SU-DHL-6 (cell line): Measurements from ENCODE around the gene WDR7.

ENCODE experiments used
- H2AFZ ChIP-seq: fragments of 200-600 bp; sonication (generic); 2 replicates; pipeline ENCODE4 v1.6.1; 2014; ENCODE audit warnings: low read depth, mild to moderate bottlenecking, moderate library complexity, mixed read lengths, antibody characterized with exemption, low read length; ENCODE audit not compliant: severe bottlenecking
- H3F3A ChIP-seq: fragments of 200-600 bp; shearing (Covaris generic); 2 replicates; pipeline ENCODE4 v1.6.0; 2016; ENCODE audit warnings: antibody characterized with exemption, mild to moderate bottlenecking; ENCODE audit not compliant: insufficient read depth
- H3K27ac ChIP-seq: fragments of 200-600 bp; sonication (generic); 2 replicates; pipeline ENCODE4 v1.5.1; 2016; ENCODE audit warnings: low read depth, mild to moderate bottlenecking, low read length, moderate library complexity, mixed read lengths
- H3K27me3 ChIP-seq: fragments of 200-600 bp; sonication (generic), shearing (Covaris generic); 2 replicates; pipeline ENCODE4 v1.6.0; 2014; ENCODE audit warnings: mild to moderate bottlenecking, low read length
- H3K36me3 ChIP-seq: fragments of 200-600 bp; sonication (generic); 2 replicates; pipeline ENCODE4 v1.6.1; 2014; ENCODE audit warnings: mild to moderate bottlenecking, low read length, mixed read lengths
- H3K4me2 ChIP-seq: fragments of 300-600, 200-600 bp; shearing (Covaris generic), sonication (generic); 2 replicates; pipeline ENCODE4 v1.6.0; 2014; ENCODE audit warnings: low read length, low read depth, mild to moderate bottlenecking; ENCODE audit not compliant: poor library complexity, severe bottlenecking
- H3K4me3 ChIP-seq: fragments of 200-600 bp; sonication (generic); 2 replicates; pipeline ENCODE4 v1.5.1; 2014; ENCODE audit warnings: antibody characterized with exemption, low read length, mild to moderate bottlenecking, mixed read lengths; ENCODE audit not compliant: insufficient read depth, poor library complexity, severe bottlenecking
- H3K79me2 ChIP-seq: fragments of 200-600 bp; sonication (generic); 2 replicates; pipeline ENCODE4 v1.6.1; 2014; ENCODE audit warnings: mild to moderate bottlenecking, low read length, moderate library complexity; ENCODE audit not compliant: insufficient read depth
- H3K9ac ChIP-seq: fragments of 200-600 bp; sonication (generic); 2 replicates; pipeline ENCODE4 v1.7.0; 2014; ENCODE audit warnings: mild to moderate bottlenecking, low read length
- H3K9me2 ChIP-seq: fragments of 200-600 bp; sonication (generic); replicated peaks from 2 replicates; pipeline ENCODE4 v1.6.1; 2014; ENCODE audit warnings: low read length; ENCODE audit not compliant: insufficient read depth
- H3K9me3 ChIP-seq: fragments of 200-600 bp; sonication (generic); 2 replicates; pipeline ENCODE4 v1.6.1; 2014; ENCODE audit warnings: low read length, mixed read lengths; ENCODE audit not compliant: insufficient read depth
- H4K20me1 ChIP-seq: fragments of 200-600 bp; sonication (generic); 2 replicates; pipeline ENCODE4 v1.6.1; 2014; ENCODE audit warnings: low read depth, mild to moderate bottlenecking, antibody characterized with exemption, low read length, moderate library complexity, mixed read lengths
- EZH2phosphoT487 ChIP-seq: fragments of 200-600 bp; sonication (generic), shearing (Covaris generic); conservative IDR thresholded peaks from 2 replicates; pipeline ENCODE4 v1.6.1; 2018; ENCODE audit warnings: mild to moderate bottlenecking, antibody characterized with exemption, low read length, moderate library complexity, mixed read lengths
- TF ChIP-seq, protein P1 (sequence below): fragments of 200-600 bp; sonication (generic); IDR thresholded peaks from one replicate; pipeline ENCODE4 v1.5.1; 2017; ENCODE audit warnings: antibody characterized with exemption, mild to moderate bottlenecking, low read length, moderate library complexity; ENCODE audit not compliant: insufficient read depth, poor library complexity, severe bottlenecking

WDR7 gene

DNA sequence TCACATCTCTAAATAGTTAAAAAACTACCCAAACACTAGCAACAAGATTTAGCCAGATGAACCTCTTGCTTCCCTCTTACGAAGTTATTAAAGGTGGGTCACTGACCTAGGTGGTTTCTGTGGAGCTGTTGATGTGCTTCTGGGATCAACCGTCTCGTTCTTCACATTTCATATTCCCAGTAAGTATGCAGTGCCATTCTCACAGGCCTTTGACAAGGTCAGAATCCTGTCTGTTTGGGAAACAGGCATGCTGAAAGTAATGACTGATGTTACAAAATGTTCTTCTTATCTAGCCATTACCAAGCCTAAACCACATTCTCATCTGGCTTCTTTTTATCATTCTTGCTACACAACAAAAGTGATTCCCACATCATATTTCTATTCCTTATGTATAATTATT, 70.3 kb downstream of the WDR7 start:
- Histone ChIP-seq H3K79me2 (no peaks in the 10 kb centered on the region), H3K9me3 (no peaks in the 10 kb centered on the region), H3K36me3 (no peaks in the 10 kb centered on the region), H3F3A (no peaks in the 10 kb centered on the region), H3K4me3 (no peak overlapping the region), H3K27ac (no peak overlapping the region), H3K9me2 (no peaks in the 10 kb centered on the region), H3K4me2 (no peak overlapping the region), H2AFZ (no peak overlapping the region), H3K9ac (no peak overlapping the region), H3K27me3 (no peaks in the 10 kb centered on the region), H4K20me1 (no peaks in the 10 kb centered on the region)
- no peak for TF ChIP-seq EZH2phosphoT487
- TF ChIP-seq, protein P1, sequence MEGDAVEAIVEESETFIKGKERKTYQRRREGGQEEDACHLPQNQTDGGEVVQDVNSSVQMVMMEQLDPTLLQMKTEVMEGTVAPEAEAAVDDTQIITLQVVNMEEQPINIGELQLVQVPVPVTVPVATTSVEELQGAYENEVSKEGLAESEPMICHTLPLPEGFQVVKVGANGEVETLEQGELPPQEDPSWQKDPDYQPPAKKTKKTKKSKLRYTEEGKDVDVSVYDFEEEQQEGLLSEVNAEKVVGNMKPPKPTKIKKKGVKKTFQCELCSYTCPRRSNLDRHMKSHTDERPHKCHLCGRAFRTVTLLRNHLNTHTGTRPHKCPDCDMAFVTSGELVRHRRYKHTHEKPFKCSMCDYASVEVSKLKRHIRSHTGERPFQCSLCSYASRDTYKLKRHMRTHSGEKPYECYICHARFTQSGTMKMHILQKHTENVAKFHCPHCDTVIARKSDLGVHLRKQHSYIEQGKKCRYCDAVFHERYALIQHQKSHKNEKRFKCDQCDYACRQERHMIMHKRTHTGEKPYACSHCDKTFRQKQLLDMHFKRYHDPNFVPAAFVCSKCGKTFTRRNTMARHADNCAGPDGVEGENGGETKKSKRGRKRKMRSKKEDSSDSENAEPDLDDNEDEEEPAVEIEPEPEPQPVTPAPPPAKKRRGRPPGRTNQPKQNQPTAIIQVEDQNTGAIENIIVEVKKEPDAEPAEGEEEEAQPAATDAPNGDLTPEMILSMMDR = no peak

DNA sequence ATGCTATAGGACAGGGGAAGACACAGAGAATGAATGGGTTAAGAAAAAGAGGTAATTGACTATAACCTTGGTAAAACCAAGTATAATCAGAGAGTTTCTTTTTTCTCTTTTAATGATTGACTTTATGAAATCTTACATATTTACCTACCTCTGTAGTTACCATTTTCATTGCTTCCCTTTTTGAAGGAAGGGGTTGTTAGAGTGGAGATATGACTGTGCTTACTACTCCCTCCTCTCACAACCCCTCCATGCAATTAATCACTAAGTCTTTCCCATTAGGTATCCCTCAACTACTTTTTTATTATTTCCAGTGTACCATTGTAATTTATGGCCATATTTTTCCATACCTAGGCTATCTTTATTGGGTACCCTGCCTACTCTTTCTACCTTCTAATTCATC, 71.4 kb downstream of the WDR7 start:
- Histone ChIP-seq H3K27me3 (no peaks in the 10 kb centered on the region), H3K9ac (no peak overlapping the region), H3K79me2 (no peaks in the 10 kb centered on the region), H3K9me3 (no peaks in the 10 kb centered on the region), H3K9me2 (no peaks in the 10 kb centered on the region), H3F3A (no peaks in the 10 kb centered on the region), H3K27ac (no peak overlapping the region), H2AFZ (no peak overlapping the region), H3K4me3 (no peak overlapping the region), H4K20me1 (no peaks in the 10 kb centered on the region), H3K36me3 (no peaks in the 10 kb centered on the region), H3K4me2 (no peak overlapping the region)
- TF ChIP-seq, protein P1 = no peak
- TF ChIP-seq EZH2phosphoT487 = no peak

- H2AFZ ChIP-seq = no peak overlapping the region
- no peaks in the 10 kb centered on the region for H3F3A ChIP-seq
- no peaks in the 10 kb centered on the region for H3K36me3 ChIP-seq
- TF ChIP-seq EZH2phosphoT487 = no peak
- TF ChIP-seq, protein P1 = no peak
- H3K27me3 ChIP-seq = no peaks in the 10 kb centered on the region
- no peaks in the 10 kb centered on the region for H3K9me3 ChIP-seq
- H3K4me3 ChIP-seq = no peak overlapping the region
- H3K4me2 ChIP-seq = no peak overlapping the region
- H3K9me2 ChIP-seq = no peaks in the 10 kb centered on the region
- no peaks in the 10 kb centered on the region for H4K20me1 ChIP-seq
- no peak overlapping the region for H3K9ac ChIP-seq
- no peak overlapping the region for H3K27ac ChIP-seq
- no peaks in the 10 kb centered on the region for H3K79me2 ChIP-seq
Observed at GRCh38 chr18:56723068-56723467, 71.9 kb downstream of the WDR7 start.
